SK-N-SH (cell line): Measurements from ENCODE around the gene CCM2. TPM values are rescaled to one million over a fixed set of nuclear protein-coding genes. Genes with fewer than 3 reads are reported as not detected.

Experiments used
- CTCF ChIA-PET: fragments of 300-600, 350-600 bp; formaldehyde crosslinking; extraction: SDS; loops from one replicate; lab custom pipeline; 2021; lab: Yijun Ruan, JAX
- POLR2A ChIA-PET: fragments of 350-600 bp; sonication (Branson Sonifier 250); formaldehyde crosslinking; extraction: SDS; loops from one replicate; lab custom pipeline; 2020; ENCODE audit warnings: antibody characterized with exemption, inconsistent platforms; lab: Yijun Ruan, JAX
- DNase-seq: peaks from one replicate; pipeline ENCODE4 v3.0.0; 2012
- H2AFZ ChIP-seq: fragments of 200-600 bp; sonication (generic); 2 replicates; pipeline ENCODE4 v1.8.1; 2016; ENCODE audit warnings: antibody characterized with exemption, mild to moderate bottlenecking, low read depth
- H3F3A ChIP-seq: fragments of 200-600 bp; sonication (generic); replicated peaks from 2 replicates; pipeline ENCODE3; 2016; ENCODE audit warnings: antibody characterized with exemption, mild to moderate bottlenecking; ENCODE audit not compliant: insufficient read depth
- H3K27ac ChIP-seq, 2 experiments: fragments of 200-500 bp in 1 of 2; fragments of 200-600 bp in 1 of 2; sonication (Bioruptor generic) in 1 of 2; sonication (generic), shearing (Covaris generic) in 1 of 2; 2 replicates each; pipeline versions ENCODE4 v1.5.1 to v1.6.1; 2014 to 2016; ENCODE audit warnings: low read depth in 2 of 2, inconsistent platforms in 1 of 2, low read length in 1 of 2, mild to moderate bottlenecking in 1 of 2, mixed read lengths in 1 of 2
- H3K27me3 ChIP-seq: fragments of 200-600 bp; sonication (generic), shearing (Covaris generic); 2 replicates; pipeline ENCODE4 v1.6.1; 2016; ENCODE audit warnings: mixed run types; ENCODE audit not compliant: insufficient read depth
- H3K36me3 ChIP-seq, 2 experiments: fragments of 200-500 bp in 1 of 2; fragments of 200-600 bp in 1 of 2; sonication (Bioruptor generic) in 1 of 2; sonication (generic) in 1 of 2; replicated peaks in 1 of 2; 2 replicates each; pipeline versions ENCODE3 to v1.5.1; 2014 to 2016; ENCODE audit warnings: low read length in 1 of 2, mild to moderate bottlenecking in 1 of 2; ENCODE audit not compliant: insufficient read depth in 2 of 2, control insufficient read depth in 1 of 2
- H3K4me1 ChIP-seq, 2 experiments: fragments of 200-500 bp in 1 of 2; fragments of 200-600 bp in 1 of 2; sonication (Bioruptor generic) in 1 of 2; sonication (generic), shearing (Covaris generic) in 1 of 2; 2 replicates each; pipeline versions ENCODE4 v1.5.1 to v1.6.1; 2014 to 2016; ENCODE audit warnings: low read depth in 1 of 2, low read length in 1 of 2, mixed run types in 1 of 2; ENCODE audit not compliant: insufficient read depth in 2 of 2, control insufficient read depth in 1 of 2
- H3K4me2 ChIP-seq: fragments of 200-600 bp; sonication (generic), shearing (Covaris generic); 2 replicates; pipeline ENCODE4 v1.6.1; 2017; ENCODE audit warnings: mixed run types
- H3K4me3 ChIP-seq, 2 experiments: fragments of 200-500 bp in 1 of 2; fragments of 200-600 bp in 1 of 2; sonication (Bioruptor generic) in 1 of 2; sonication (generic), shearing (Covaris generic) in 1 of 2; 2 replicates each; pipeline versions ENCODE4 v1.5.1 to v1.8.1; 2014 to 2016; ENCODE audit warnings: low read depth in 2 of 2, inconsistent platforms in 1 of 2, low read length in 1 of 2, mild to moderate bottlenecking in 1 of 2, mixed read lengths in 1 of 2, moderate library complexity in 1 of 2
- H3K79me2 ChIP-seq: fragments of 200-600 bp; sonication (generic); 2 replicates; pipeline ENCODE4 v1.8.1; 2017; ENCODE audit warnings: mild to moderate bottlenecking; ENCODE audit not compliant: insufficient read depth
- H3K9ac ChIP-seq: fragments of 200-600 bp; sonication (generic); 2 replicates; pipeline ENCODE4 v1.6.1; 2017; ENCODE audit warnings: mixed run types
- H3K9me2 ChIP-seq: fragments of 200-600 bp; sonication (generic); 2 replicates; pipeline ENCODE4 v1.6.1; 2017; ENCODE audit warnings: mixed run types
- H3K9me3 ChIP-seq: fragments of 200-600 bp; sonication (generic); 2 replicates; pipeline ENCODE4 v1.6.1; 2017; ENCODE audit warnings: mixed run types, mild to moderate bottlenecking, moderate library complexity
- H4K20me1 ChIP-seq: fragments of 200-600 bp; sonication (generic); 2 replicates; pipeline ENCODE4 v1.6.1; 2017; ENCODE audit warnings: mild to moderate bottlenecking, mixed run types; ENCODE audit not compliant: insufficient read depth
- CHD2 ChIP-seq: fragments of 150-350 bp; IDR thresholded peaks from 2 replicates; pipeline ENCODE4 v1.6.1; 2018; ENCODE audit warnings: low read length; ENCODE audit not compliant: partially characterized antibody
- ELF1 ChIP-seq: IDR thresholded peaks from 2 replicates; pipeline ENCODE4 v1.4.0; 2012
- FOSL2 ChIP-seq: IDR thresholded peaks from 2 replicates; pipeline ENCODE4 v1.4.0; 2012; ENCODE audit warnings: low read depth, mild to moderate bottlenecking, moderate library complexity, borderline replicate concordance
- FOXJ3 ChIP-seq: sonication (generic); formaldehyde crosslinking; IDR thresholded peaks from 2 replicates; pipeline ENCODE4 v1.5.1; 2020; ENCODE audit warnings: mild to moderate bottlenecking, missing genetic modification reagents
- JUND ChIP-seq: IDR thresholded peaks from 2 replicates; pipeline ENCODE4 v1.4.0; 2012
- MEF2A ChIP-seq: IDR thresholded peaks from 2 replicates; pipeline ENCODE4 v1.4.0; 2012; ENCODE audit warnings: low read depth, borderline replicate concordance
- NFIC ChIP-seq: IDR thresholded peaks from 2 replicates; pipeline ENCODE4 v1.4.0; 2012; ENCODE audit warnings: borderline replicate concordance
- NRF1 ChIP-seq: IDR thresholded peaks from 2 replicates; pipeline ENCODE4 v1.6.1; 2012; ENCODE audit warnings: low read depth, mild to moderate bottlenecking, low read length
- POLR2AphosphoS5 ChIP-seq: IDR thresholded peaks from 2 replicates; pipeline ENCODE4 v1.6.1; 2012; ENCODE audit warnings: low read depth, low read length
- RCOR1 ChIP-seq: fragments of 150-350 bp; IDR thresholded peaks from 2 replicates; pipeline ENCODE4 v1.6.1; 2017; ENCODE audit warnings: antibody characterized with exemption, low read length
- RFX5 ChIP-seq: IDR thresholded peaks from 2 replicates; pipeline ENCODE4 v1.6.1; 2012; ENCODE audit warnings: mild to moderate bottlenecking, improper control_type of control experiment, low read length
- RXRA ChIP-seq: IDR thresholded peaks from 2 replicates; pipeline ENCODE4 v1.4.0; 2012; ENCODE audit warnings: low read depth, mild to moderate bottlenecking, borderline replicate concordance
- SMC3 ChIP-seq: IDR thresholded peaks from 2 replicates; pipeline ENCODE4 v1.6.1; 2012; ENCODE audit warnings: low read depth, low read length, improper control_type of control experiment
- TAF1 ChIP-seq: IDR thresholded peaks from 2 replicates; pipeline ENCODE4 v1.6.1; 2012; ENCODE audit warnings: low read depth, mild to moderate bottlenecking, low read length, moderate library complexity, borderline replicate concordance
- YY1 ChIP-seq: IDR thresholded peaks from 2 replicates; pipeline ENCODE4 v1.4.0; 2012; ENCODE audit warnings: low read depth, mild to moderate bottlenecking
- WGBS: methylation state at CpG from one replicate; pipeline ENCODE4 v1.1.6; 2017; ENCODE audit warnings: low lambda C conversion rate; 5-methylcytosine and 5-hydroxymethylcytosine counted together
- polyA plus RNA-seq, 3 experiments: library from polyadenylated mRNA; depleted of rRNA; stranded (reverse); fragments of >200 nt; gene quantifications; 2 replicates each; pipeline ENCODE4 v1.2.3, GENCODE V29; 2012
- TF ChIP-seq, protein P1 (sequence below): IDR thresholded peaks from 2 replicates; pipeline ENCODE4 v1.6.1; 2012; ENCODE audit warnings: mild to moderate bottlenecking, low read depth, low read length, moderate library complexity
- TF ChIP-seq, protein P2 (sequence below): fragments of 200-600 bp; sonication (generic); IDR thresholded peaks from 2 replicates; pipeline ENCODE4 v1.6.1; 2017; ENCODE audit warnings: antibody characterized with exemption, mild to moderate bottlenecking, moderate library complexity
- TF ChIP-seq, protein P3 (sequence below): IDR thresholded peaks from 2 replicates; pipeline ENCODE4 v1.4.0; 2012; ENCODE audit warnings: low read depth, borderline replicate concordance
- TF ChIP-seq, protein P4 (sequence below): IDR thresholded peaks from 2 replicates; pipeline ENCODE4 v1.4.0; 2012; ENCODE audit warnings: low read depth
- TF ChIP-seq, protein P5 (sequence below): IDR thresholded peaks from 2 replicates; pipeline ENCODE4 v1.4.0; 2012; ENCODE audit warnings: low read depth, borderline replicate concordance

CCM2 gene
- polyA plus RNA-seq, 1 of the 3 experiments (the other 2 are of a cell fraction) = 83.2 TPM

DNA sequence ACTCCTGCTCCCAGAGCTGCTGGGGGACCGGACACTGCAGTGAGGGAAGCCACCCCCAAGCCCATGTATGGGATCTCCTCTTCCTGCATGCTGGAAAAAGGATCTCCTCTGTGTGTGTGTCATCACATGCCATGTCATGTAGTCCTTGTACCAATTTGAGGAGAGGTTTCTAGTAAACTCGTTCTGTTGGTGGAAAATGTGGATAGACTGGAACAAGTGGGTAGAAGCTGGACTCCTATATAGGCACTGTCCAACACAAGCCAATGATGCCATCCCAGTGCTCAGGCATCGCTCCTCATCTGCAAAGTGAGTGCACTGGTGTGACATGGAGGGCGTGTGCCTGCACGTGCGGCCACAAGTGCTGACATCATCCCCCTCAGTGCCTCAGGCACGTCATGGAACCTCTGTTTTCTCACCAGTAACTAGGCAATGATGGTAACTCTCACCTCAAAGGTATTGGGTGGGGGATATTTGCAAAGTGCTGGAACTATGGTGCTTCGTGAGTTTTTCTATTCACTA, 40.5 kb upstream of the CCM2 start:
- ChIA-PET CTCF (interaction anchor here (1.1 to 1.2 kb wide), 2 partner anchors 42 to 152 kb away, joined by 3 read pairs; partner anchors contain the start of gene TBRG4), POLR2A (no interaction called here)
- no peak overlapping the region for H3K4me3 ChIP-seq
- no peak overlapping the region for H3K27ac ChIP-seq
- H3F3A ChIP-seq = no peaks in the 10 kb centered on the region
- TF ChIP-seq FOXJ3 (CRISPR knock-in tag) (no peak), NRF1 (no peak), ELF1 (no peak), YY1 (no peak), MEF2A (no peak), RXRA (no peak), POLR2AphosphoS5 (no peak), FOSL2 (no peak), JUND (no peak), SMC3 (no peak), RFX5 (no peak), RCOR1 (no peak), TAF1 (no peak), NFIC (no peak), CHD2 (no peak)
- TF ChIP-seq, protein P1, sequence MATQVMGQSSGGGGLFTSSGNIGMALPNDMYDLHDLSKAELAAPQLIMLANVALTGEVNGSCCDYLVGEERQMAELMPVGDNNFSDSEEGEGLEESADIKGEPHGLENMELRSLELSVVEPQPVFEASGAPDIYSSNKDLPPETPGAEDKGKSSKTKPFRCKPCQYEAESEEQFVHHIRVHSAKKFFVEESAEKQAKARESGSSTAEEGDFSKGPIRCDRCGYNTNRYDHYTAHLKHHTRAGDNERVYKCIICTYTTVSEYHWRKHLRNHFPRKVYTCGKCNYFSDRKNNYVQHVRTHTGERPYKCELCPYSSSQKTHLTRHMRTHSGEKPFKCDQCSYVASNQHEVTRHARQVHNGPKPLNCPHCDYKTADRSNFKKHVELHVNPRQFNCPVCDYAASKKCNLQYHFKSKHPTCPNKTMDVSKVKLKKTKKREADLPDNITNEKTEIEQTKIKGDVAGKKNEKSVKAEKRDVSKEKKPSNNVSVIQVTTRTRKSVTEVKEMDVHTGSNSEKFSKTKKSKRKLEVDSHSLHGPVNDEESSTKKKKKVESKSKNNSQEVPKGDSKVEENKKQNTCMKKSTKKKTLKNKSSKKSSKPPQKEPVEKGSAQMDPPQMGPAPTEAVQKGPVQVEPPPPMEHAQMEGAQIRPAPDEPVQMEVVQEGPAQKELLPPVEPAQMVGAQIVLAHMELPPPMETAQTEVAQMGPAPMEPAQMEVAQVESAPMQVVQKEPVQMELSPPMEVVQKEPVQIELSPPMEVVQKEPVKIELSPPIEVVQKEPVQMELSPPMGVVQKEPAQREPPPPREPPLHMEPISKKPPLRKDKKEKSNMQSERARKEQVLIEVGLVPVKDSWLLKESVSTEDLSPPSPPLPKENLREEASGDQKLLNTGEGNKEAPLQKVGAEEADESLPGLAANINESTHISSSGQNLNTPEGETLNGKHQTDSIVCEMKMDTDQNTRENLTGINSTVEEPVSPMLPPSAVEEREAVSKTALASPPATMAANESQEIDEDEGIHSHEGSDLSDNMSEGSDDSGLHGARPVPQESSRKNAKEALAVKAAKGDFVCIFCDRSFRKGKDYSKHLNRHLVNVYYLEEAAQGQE = no peak
- TF ChIP-seq, protein P2, sequence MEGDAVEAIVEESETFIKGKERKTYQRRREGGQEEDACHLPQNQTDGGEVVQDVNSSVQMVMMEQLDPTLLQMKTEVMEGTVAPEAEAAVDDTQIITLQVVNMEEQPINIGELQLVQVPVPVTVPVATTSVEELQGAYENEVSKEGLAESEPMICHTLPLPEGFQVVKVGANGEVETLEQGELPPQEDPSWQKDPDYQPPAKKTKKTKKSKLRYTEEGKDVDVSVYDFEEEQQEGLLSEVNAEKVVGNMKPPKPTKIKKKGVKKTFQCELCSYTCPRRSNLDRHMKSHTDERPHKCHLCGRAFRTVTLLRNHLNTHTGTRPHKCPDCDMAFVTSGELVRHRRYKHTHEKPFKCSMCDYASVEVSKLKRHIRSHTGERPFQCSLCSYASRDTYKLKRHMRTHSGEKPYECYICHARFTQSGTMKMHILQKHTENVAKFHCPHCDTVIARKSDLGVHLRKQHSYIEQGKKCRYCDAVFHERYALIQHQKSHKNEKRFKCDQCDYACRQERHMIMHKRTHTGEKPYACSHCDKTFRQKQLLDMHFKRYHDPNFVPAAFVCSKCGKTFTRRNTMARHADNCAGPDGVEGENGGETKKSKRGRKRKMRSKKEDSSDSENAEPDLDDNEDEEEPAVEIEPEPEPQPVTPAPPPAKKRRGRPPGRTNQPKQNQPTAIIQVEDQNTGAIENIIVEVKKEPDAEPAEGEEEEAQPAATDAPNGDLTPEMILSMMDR = no peak
- TF ChIP-seq, protein P3, sequence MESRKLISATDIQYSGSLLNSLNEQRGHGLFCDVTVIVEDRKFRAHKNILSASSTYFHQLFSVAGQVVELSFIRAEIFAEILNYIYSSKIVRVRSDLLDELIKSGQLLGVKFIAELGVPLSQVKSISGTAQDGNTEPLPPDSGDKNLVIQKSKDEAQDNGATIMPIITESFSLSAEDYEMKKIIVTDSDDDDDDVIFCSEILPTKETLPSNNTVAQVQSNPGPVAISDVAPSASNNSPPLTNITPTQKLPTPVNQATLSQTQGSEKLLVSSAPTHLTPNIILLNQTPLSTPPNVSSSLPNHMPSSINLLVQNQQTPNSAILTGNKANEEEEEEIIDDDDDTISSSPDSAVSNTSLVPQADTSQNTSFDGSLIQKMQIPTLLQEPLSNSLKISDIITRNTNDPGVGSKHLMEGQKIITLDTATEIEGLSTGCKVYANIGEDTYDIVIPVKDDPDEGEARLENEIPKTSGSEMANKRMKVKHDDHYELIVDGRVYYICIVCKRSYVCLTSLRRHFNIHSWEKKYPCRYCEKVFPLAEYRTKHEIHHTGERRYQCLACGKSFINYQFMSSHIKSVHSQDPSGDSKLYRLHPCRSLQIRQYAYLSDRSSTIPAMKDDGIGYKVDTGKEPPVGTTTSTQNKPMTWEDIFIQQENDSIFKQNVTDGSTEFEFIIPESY = no peak
- TF ChIP-seq, protein P4, sequence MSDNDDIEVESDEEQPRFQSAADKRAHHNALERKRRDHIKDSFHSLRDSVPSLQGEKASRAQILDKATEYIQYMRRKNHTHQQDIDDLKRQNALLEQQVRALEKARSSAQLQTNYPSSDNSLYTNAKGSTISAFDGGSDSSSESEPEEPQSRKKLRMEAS = no peak
- TF ChIP-seq, protein P5, sequence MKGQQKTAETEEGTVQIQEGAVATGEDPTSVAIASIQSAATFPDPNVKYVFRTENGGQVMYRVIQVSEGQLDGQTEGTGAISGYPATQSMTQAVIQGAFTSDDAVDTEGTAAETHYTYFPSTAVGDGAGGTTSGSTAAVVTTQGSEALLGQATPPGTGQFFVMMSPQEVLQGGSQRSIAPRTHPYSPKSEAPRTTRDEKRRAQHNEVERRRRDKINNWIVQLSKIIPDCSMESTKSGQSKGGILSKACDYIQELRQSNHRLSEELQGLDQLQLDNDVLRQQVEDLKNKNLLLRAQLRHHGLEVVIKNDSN = no peak
- no peak overlapping the region for H3K9ac ChIP-seq
- no peaks in the 10 kb centered on the region for H3K9me3 ChIP-seq
- no peaks in the 10 kb centered on the region for H4K20me1 ChIP-seq
- WGBS = 68% methylated on average over 8 of the region's 8 CpGs
- peak; percentile 28 for DNase-seq
- H2AFZ ChIP-seq = no peak overlapping the region
- no peaks in the 10 kb centered on the region for H3K36me3 ChIP-seq
- no peaks in the 10 kb centered on the region for H3K27me3 ChIP-seq
- no peaks in the 10 kb centered on the region for H3K9me2 ChIP-seq
- no peak overlapping the region for H3K4me2 ChIP-seq
- H3K79me2 ChIP-seq = no peaks in the 10 kb centered on the region
- H3K4me1 ChIP-seq = no peaks in the 10 kb centered on the region; a peak in 1 of 4 replicates
